H1 (cell line): ENCODE measurements around the gene NAA10. TPM values are rescaled to one million over a fixed set of nuclear protein-coding genes. Genes with fewer than 3 reads are reported as not detected.

ENCODE experiments used
- CTCF ChIA-PET: fragments of 300-600 bp; sonication (Branson Sonifier 250); formaldehyde crosslinking; loops from one replicate; lab custom pipeline; 2021; ENCODE audit not compliant: partially characterized antibody; lab: Charles Lee
- POLR2A ChIA-PET: fragments of 300-600 bp; sonication (Branson Sonifier 250); formaldehyde crosslinking; loops from one replicate; lab custom pipeline; 2021; ENCODE audit warnings: inconsistent platforms; ENCODE audit not compliant: partially characterized antibody; lab: Charles Lee
- DNase-seq, 2 experiments: peaks; one replicate each; pipeline versions ENCODE4 v3.0.0 to v3.0.0-alpha.2; 2010 to 2022; ENCODE audit warnings: low spot score in 2 of 2, low read depth in 1 of 2, mixed read lengths in 1 of 2
- FAIRE-seq: peaks from 2 replicates; lab custom pipeline; 2011; peaks lifted over from hg19 to GRCh38; lab: Jason Lieb, UNC
- H2AFZ ChIP-seq: 2 replicates; pipeline ENCODE4 v1.8.1; 2012; ENCODE audit warnings: low read length, inconsistent platforms
- H2AK5ac ChIP-seq: 2 replicates; pipeline ENCODE4 v1.6.1; 2013; ENCODE audit warnings: low read depth, low read length
- H2BK120ac ChIP-seq: replicated peaks from 2 replicates; pipeline ENCODE3; 2013; ENCODE audit warnings: low read depth, low read length, inconsistent platforms
- H2BK12ac ChIP-seq: 2 replicates; pipeline ENCODE4 v1.6.1; 2013; ENCODE audit warnings: low read depth, low read length
- H2BK15ac ChIP-seq: 2 replicates; pipeline ENCODE4 v1.6.1; 2013; ENCODE audit warnings: low read length
- H2BK20ac ChIP-seq: 2 replicates; pipeline ENCODE4 v1.6.1; 2013; ENCODE audit warnings: low read length
- H2BK5ac ChIP-seq: 2 replicates; pipeline ENCODE4 v1.6.1; 2013; ENCODE audit warnings: low read depth, low read length
- H3K14ac ChIP-seq: 2 replicates; pipeline ENCODE4 v1.6.1; 2013; ENCODE audit warnings: inconsistent platforms; ENCODE audit not compliant: insufficient read length
- H3K18ac ChIP-seq: 2 replicates; pipeline ENCODE4 v1.6.1; 2013; ENCODE audit warnings: low read length; ENCODE audit errors: extremely low read depth
- H3K23ac ChIP-seq: 2 replicates; pipeline ENCODE4 v1.6.1; 2013; ENCODE audit warnings: inconsistent platforms; ENCODE audit not compliant: insufficient read length
- H3K23me2 ChIP-seq: 2 replicates; pipeline ENCODE4 v1.6.1; 2013; ENCODE audit warnings: low read depth, low read length
- H3K27ac ChIP-seq: 2 replicates; pipeline ENCODE4 v1.6.1; 2011; ENCODE audit warnings: low read depth, low read length, inconsistent platforms
- H3K27me3 ChIP-seq, 4 experiments: replicated peaks in 1 of 4; 1 replicate in 1 of 4; 2 replicates in 3 of 4; pipeline versions ENCODE4 v1.6.1 to v1.8.1; 2011 to 2013; ENCODE audit warnings: low read length in 3 of 4, mild to moderate bottlenecking in 3 of 4, inconsistent platforms in 2 of 4, mixed read lengths in 2 of 4, moderate library complexity in 1 of 4; ENCODE audit not compliant: control insufficient read depth in 3 of 4, insufficient read depth in 3 of 4; ENCODE audit errors: extremely low read depth in 1 of 4
- H3K36me3 ChIP-seq, 4 experiments: 2 replicates each; pipeline versions ENCODE4 v1.6.1 to v1.8.1; 2011 to 2013; ENCODE audit warnings: mild to moderate bottlenecking in 4 of 4, low read length in 3 of 4, moderate library complexity in 2 of 4, control low read depth in 1 of 4, inconsistent platforms in 1 of 4; ENCODE audit not compliant: insufficient read depth in 4 of 4, control insufficient read depth in 2 of 4
- H3K4ac ChIP-seq: replicated peaks from 2 replicates; pipeline ENCODE3; 2013; ENCODE audit warnings: low read length, low read depth, mixed read lengths, inconsistent platforms; ENCODE audit not compliant: insufficient read length
- H3K4me1 ChIP-seq, 4 experiments: replicated peaks in 1 of 4; 1 replicate in 1 of 4; 2 replicates in 3 of 4; pipeline versions ENCODE4 v1.6.1 to v1.8.1; 2011 to 2013; ENCODE audit warnings: low read length in 3 of 4, inconsistent platforms in 2 of 4, mixed read lengths in 1 of 4; ENCODE audit not compliant: insufficient read depth in 4 of 4, control insufficient read depth in 3 of 4
- H3K4me2 ChIP-seq, 2 experiments: 2 replicates each; pipeline versions ENCODE4 v1.6.1 to v1.8.1; 2011 to 2013; ENCODE audit warnings: low read depth in 2 of 2, low read length in 2 of 2, control low read depth in 1 of 2, inconsistent platforms in 1 of 2, mild to moderate bottlenecking in 1 of 2; ENCODE audit not compliant: insufficient read depth in 1 of 2
- H3K4me3 ChIP-seq, 4 experiments: fragments of 200-600, 300-600 bp in 1 of 4; sonication (generic), shearing (Covaris generic), sonication (Bioruptor Twin) in 1 of 4; 2 replicates each; pipeline versions ENCODE4 v1.5.1 to v1.8.1; 2011 to 2016; ENCODE audit warnings: low read length in 4 of 4, low read depth in 3 of 4, control low read depth in 2 of 4, inconsistent platforms in 2 of 4, mild to moderate bottlenecking in 2 of 4, mixed read lengths in 1 of 4, moderate library complexity in 1 of 4; ENCODE audit not compliant: insufficient read depth in 2 of 4; ENCODE audit errors: extremely low read depth in 1 of 4
- H3K56ac ChIP-seq: replicated peaks from 2 replicates; pipeline ENCODE3; 2013; ENCODE audit warnings: low read depth, mild to moderate bottlenecking, mixed read lengths, low read length, inconsistent platforms; ENCODE audit not compliant: insufficient read length
- H3K79me1 ChIP-seq: 2 replicates; pipeline ENCODE4 v1.6.1; 2013; ENCODE audit warnings: low read depth, low read length, control low read depth
- H3K79me2 ChIP-seq, 2 experiments: 2 replicates each; pipeline versions ENCODE4 v1.6.1 to v1.8.1; 2012 to 2013; ENCODE audit warnings: low read length in 2 of 2, mild to moderate bottlenecking in 2 of 2, inconsistent platforms in 1 of 2; ENCODE audit not compliant: insufficient read depth in 2 of 2, control insufficient read depth in 1 of 2
- H3K9ac ChIP-seq, 4 experiments: replicated peaks in 1 of 4; 1 replicate in 1 of 4; 2 replicates in 3 of 4; pipeline versions ENCODE4 v1.6.1 to v1.8.1; 2011 to 2013; ENCODE audit warnings: low read depth in 3 of 4, low read length in 3 of 4, control low read depth in 2 of 4, mild to moderate bottlenecking in 2 of 4, moderate library complexity in 2 of 4, inconsistent platforms in 1 of 4; ENCODE audit errors: extremely low read depth in 1 of 4
- H3K9me3 ChIP-seq, 2 experiments: 2 replicates each; pipeline versions ENCODE4 v1.6.1 to v1.8.1; 2012 to 2013; ENCODE audit warnings: mild to moderate bottlenecking in 2 of 2, moderate library complexity in 2 of 2, control low read depth in 1 of 2, inconsistent platforms in 1 of 2, low read depth in 1 of 2, low read length in 1 of 2, mixed read lengths in 1 of 2; ENCODE audit not compliant: insufficient read depth in 2 of 2
- H4K20me1 ChIP-seq, 2 experiments: replicated peaks in 1 of 2; 2 replicates each; pipeline versions ENCODE3 to v1.8.1; 2011 to 2013; ENCODE audit warnings: inconsistent platforms in 2 of 2, low read length in 2 of 2, mild to moderate bottlenecking in 1 of 2; ENCODE audit not compliant: insufficient read depth in 2 of 2, control insufficient read depth in 1 of 2
- H4K5ac ChIP-seq: 2 replicates; pipeline ENCODE4 v1.6.1; 2013; ENCODE audit warnings: low read length, low read depth, mixed read lengths, inconsistent platforms; ENCODE audit not compliant: insufficient read length
- H4K8ac ChIP-seq: 2 replicates; pipeline ENCODE4 v1.8.0; 2013; ENCODE audit warnings: mild to moderate bottlenecking, moderate library complexity, low read length, inconsistent platforms; ENCODE audit not compliant: insufficient read depth; ENCODE audit errors: extremely low read depth
- H4K91ac ChIP-seq: replicated peaks from 2 replicates; pipeline ENCODE3; 2013; ENCODE audit warnings: low read length, mixed read lengths, inconsistent platforms; ENCODE audit not compliant: insufficient read length
- CBX5 ChIP-seq: fragments of 300-800, 300-1000 bp; sonication (generic); IDR thresholded peaks from 2 replicates; pipeline ENCODE4 v1.7.1; 2016; ENCODE audit warnings: antibody characterized with exemption, low read length, low read depth
- HDAC6 ChIP-seq: IDR thresholded peaks from one replicate; pipeline ENCODE4 v1.7.1; 2012; ENCODE audit warnings: low read depth, mild to moderate bottlenecking, inconsistent platforms, low read length, moderate library complexity
- WGBS, 2 experiments: shearing (Covaris generic) in 1 of 2; methylation state at CpG; one replicate each; pipeline versions ENCODE4 v1.1.6 to v1.1.7; 2013 to 2015; ENCODE audit warnings: low lambda C conversion rate in 2 of 2, mixed read lengths in 2 of 2, inconsistent platforms in 1 of 2, low coverage in 1 of 2, missing lambda C conversion rate in 1 of 2; ENCODE audit not compliant: insufficient replicate concordance in 2 of 2, insufficient coverage in 1 of 2, insufficient read length in 1 of 2; ENCODE audit errors: extremely low coverage in 1 of 2, missing lambda C conversion rate in 1 of 2; 5-methylcytosine and 5-hydroxymethylcytosine counted together
- polyA plus RNA-seq, 7 experiments: library from polyadenylated mRNA; depleted of rRNA in 3 of 7; stranded (reverse) in 5 of 7; unstranded in 2 of 7; fragments of >200 nt in 5 of 7; fragments of 200-250 nt in 2 of 7; gene quantifications; 1 replicate in 5 of 7; 2 replicates in 1 of 7; 4 replicates in 1 of 7; pipeline versions ENCODE4 v1.2.1 to v1.2.3, GENCODE V29; 2011 to 2013; ENCODE audit warnings: missing spikeins in 2 of 7, mixed read lengths in 2 of 7
- total RNA-seq: library from RNA; stranded (reverse); fragmentation: NEBNext Ultra II Directional; extraction: Animal tissue kit (Norgen Biotek cat#: 25700); gene quantifications from 2 replicates; pipeline ENCODE4 v1.2.1, GENCODE V29; 2021
- TF ChIP-seq, protein P1 (sequence below): IDR thresholded peaks from 2 replicates; pipeline ENCODE4 v1.6.1; 2012; ENCODE audit warnings: inconsistent platforms

Gene NAA10
- total and polyA plus RNA-seq, 2 of the 8 experiments (the other 6 are each of a cell fraction or from before 2014, with no cell fraction given): 80.4 to 98.8 TPM

DNA sequence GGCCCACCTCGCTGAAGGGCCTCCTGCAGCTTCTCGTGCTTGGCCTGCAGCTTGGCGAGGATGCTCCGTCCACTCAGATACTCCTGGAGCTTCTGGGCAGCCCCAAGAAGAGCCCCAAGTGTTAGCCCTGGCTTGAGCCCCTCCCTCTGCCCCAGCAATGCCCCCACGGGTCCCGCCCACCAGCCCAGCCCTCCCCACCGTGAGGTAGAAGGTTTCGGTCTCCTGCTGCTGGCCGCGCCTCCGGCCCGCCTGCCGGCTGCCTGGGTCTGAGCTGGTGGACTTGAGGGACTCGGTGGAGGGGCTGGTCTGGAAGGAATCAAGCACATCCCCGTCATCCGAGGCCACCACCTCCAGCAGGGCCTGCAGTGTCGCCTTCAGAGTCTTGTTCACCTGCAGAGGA, 21.6 kb downstream of the NAA10 start:
- no peak for DNase-seq

More for the DNA sequence above, 21.6 kb downstream of the NAA10 start:
- Histone ChIP-seq H2BK15ac (no peak overlapping the region), H3K79me1 (no peaks in the 10 kb centered on the region), H3K36me3 (no peaks in the 10 kb centered on the region; a peak in 1 of 8 replicates), H3K23ac (no peak overlapping the region), H3K4ac (no peak overlapping the region), H2AFZ (no peak overlapping the region), H2BK12ac (no peak overlapping the region), H3K79me2 (no peaks in the 10 kb centered on the region), H4K20me1 (no peaks in the 10 kb centered on the region), H3K27me3 (no peaks in the 10 kb centered on the region), H3K27ac (no peak overlapping the region), H3K18ac (no peak overlapping the region), H2BK120ac (no peak overlapping the region), H3K4me2 (no peak overlapping the region), H3K14ac (no peak overlapping the region), H3K23me2 (no peaks in the 10 kb centered on the region), H2AK5ac (no peak overlapping the region), H3K56ac (no peak overlapping the region), H4K91ac (no peak overlapping the region), H3K4me3 (no peak overlapping the region), H4K5ac (no peak overlapping the region), H3K9ac (no peak overlapping the region), H2BK20ac (no peak overlapping the region), H3K9me3 (no peaks in the 10 kb centered on the region), H4K8ac (no peak overlapping the region), H2BK5ac (no peak overlapping the region), H3K4me1 (peaks cover 0 to 3% (median 0%) of the 10 kb centered on the region in 4 experiments; a peak in 1 of 7 replicates)
- FAIRE-seq: no peak
- TF ChIP-seq HDAC6 (no peak), CBX5 (no peak)
- TF ChIP-seq, protein P1, sequence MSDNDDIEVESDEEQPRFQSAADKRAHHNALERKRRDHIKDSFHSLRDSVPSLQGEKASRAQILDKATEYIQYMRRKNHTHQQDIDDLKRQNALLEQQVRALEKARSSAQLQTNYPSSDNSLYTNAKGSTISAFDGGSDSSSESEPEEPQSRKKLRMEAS: no peak
- POLR2A ChIA-PET: no interaction called here
- 87% methylated on average over 6 of the region's 17 CpGs; no CpG with 5 or more reads in 1 of the 2 experiments for WGBS, 2 experiments
- CTCF ChIA-PET: interaction anchor here (1.0 to 5.7 kb wide), 3 partner anchors 10 to 53 kb away, joined by 3 to 65 read pairs (median 4); partner anchors contain the start of gene ARHGAP4
